ENCODE data around the gene OTUD7B. TPM values are rescaled to one million over a fixed set of nuclear protein-coding genes. Genes with fewer than 3 reads are reported as not detected.

The OTUD7B gene
- total RNA-seq, 3 donors from 2014 or later (not counting 1 experiment from before 2014, with no cell fraction given) = 10.6 to 19.6 (median 12.3) TPM

- TF ChIP-seq CTCF (IDR thresholded peaks at IDR 0.05) = no peak
- Histone ChIP-seq H3K9me3 (ENCODE audit: control insufficient read depth, insufficient read depth, low read length) (no peaks in the 10 kb centered on the region), H3K4me1 (ENCODE audit: control insufficient read depth, insufficient read depth, low read length) (no peaks in the 10 kb centered on the region), H3K4me3 (ENCODE audit: low read length) (no peak overlapping the region), H3K27me3 (ENCODE audit: control insufficient read depth, insufficient read depth, low read length) (no peaks in the 10 kb centered on the region), H3K36me3 (ENCODE audit: control insufficient read depth, insufficient read depth, low read length) (no peaks in the 10 kb centered on the region), H3K27ac (ENCODE audit: low read length) (no peak overlapping the region)
- Mint-ChIP-seq H3K4me1 (no peaks in the 10 kb centered on the region), H3K36me3 (no peaks in the 10 kb centered on the region), H3K9me3 (no peaks in the 10 kb centered on the region), H3K4me3 (no peak overlapping the region), H3K27ac (no peak overlapping the region), H3K27me3 (ENCODE audit: low read depth in 2 of 2) (peaks cover 0 to 9% of the 10 kb centered on the region in 2 donors)
- no peak for ATAC-seq
- no peak for DNase-seq
- intact Hi-C loops (cut with micrococcal nuclease) = no loop called here
These were observed 23.8 kb upstream of the OTUD7B start for GRCh38 chr1:150034336-150034735.

- intact Hi-C loops (cut with micrococcal nuclease) = no loop called here
- no peaks in the 10 kb centered on the region for H3K9me3 ChIP-seq (ENCODE audit: control insufficient read depth, insufficient read depth, low read length)
- Mint-ChIP-seq H3K36me3 (no peaks in the 10 kb centered on the region), H3K4me3 (no peak overlapping the region), H3K9me3 (no peaks in the 10 kb centered on the region), H3K27me3 (ENCODE audit: low read depth in 2 of 2) (peaks cover 15 to 20% of the 10 kb centered on the region in 2 donors), H3K4me1 (no peaks in the 10 kb centered on the region), H3K27ac (no peak overlapping the region)
- ATAC-seq = no peak
- no peak overlapping the region for H3K27ac ChIP-seq (ENCODE audit: low read length)
- TF ChIP-seq CTCF (IDR thresholded peaks at IDR 0.05) = no peak
- no peak for DNase-seq
- WGBS (ENCODE audit: insufficient coverage) = 100% methylated on average over 1 of the region's 1 CpG
- no peaks in the 10 kb centered on the region for H3K4me1 ChIP-seq (ENCODE audit: control insufficient read depth, insufficient read depth, low read length)
- H3K27me3 ChIP-seq (ENCODE audit: control insufficient read depth, insufficient read depth, low read length) = peaks cover 2% of the 10 kb centered on the region
- H3K4me3 ChIP-seq (ENCODE audit: low read length) = no peak overlapping the region
- no peaks in the 10 kb centered on the region for H3K36me3 ChIP-seq (ENCODE audit: control insufficient read depth, insufficient read depth, low read length)
These were observed 17.8 kb upstream of the OTUD7B start for GRCh38 chr1:150028322-150028721.

GRCh38 chr1:150024156-150024555 is 13.6 kb upstream of the OTUD7B start:
- H3K27ac Mint-ChIP-seq = no peak overlapping the region
- ATAC-seq (no peak), DNase-seq (no peak)
- Histone ChIP-seq H3K36me3 (ENCODE audit: control insufficient read depth, insufficient read depth, low read length) (no peaks in the 10 kb centered on the region), H3K27ac (ENCODE audit: low read length) (no peak overlapping the region), H3K4me1 (ENCODE audit: control insufficient read depth, insufficient read depth, low read length) (no peaks in the 10 kb centered on the region), H3K9me3 (ENCODE audit: control insufficient read depth, insufficient read depth, low read length) (no peaks in the 10 kb centered on the region), H3K4me3 (ENCODE audit: low read length) (no peak overlapping the region), H3K27me3 (ENCODE audit: control insufficient read depth, insufficient read depth, low read length) (peaks cover 2% of the 10 kb centered on the region)
- intact Hi-C loops (cut with micrococcal nuclease) = no loop called here
- no peak overlapping the region for H3K4me3 Mint-ChIP-seq
- peaks cover 16 to 22% of the 10 kb centered on the region in 2 donors for H3K27me3 Mint-ChIP-seq (ENCODE audit: low read depth in 2 of 2)
- H3K36me3 Mint-ChIP-seq = no peaks in the 10 kb centered on the region
- no peak for TF ChIP-seq CTCF (IDR thresholded peaks at IDR 0.05)
- H3K9me3 Mint-ChIP-seq = no peaks in the 10 kb centered on the region
- WGBS (ENCODE audit: insufficient coverage) = 98% methylated on average over 2 of the region's 2 CpGs
- H3K4me1 Mint-ChIP-seq = no peaks in the 10 kb centered on the region

GRCh38 chr1:150022357-150022756 is 11.8 kb upstream of the OTUD7B start:
- Histone ChIP-seq H3K4me3 (ENCODE audit: low read length) (no peak overlapping the region), H3K27me3 (ENCODE audit: control insufficient read depth, insufficient read depth, low read length) (peaks cover 2% of the 10 kb centered on the region), H3K36me3 (ENCODE audit: control insufficient read depth, insufficient read depth, low read length) (no peaks in the 10 kb centered on the region), H3K27ac (ENCODE audit: low read length) (no peak overlapping the region), H3K4me1 (ENCODE audit: control insufficient read depth, insufficient read depth, low read length) (no peaks in the 10 kb centered on the region), H3K9me3 (ENCODE audit: control insufficient read depth, insufficient read depth, low read length) (no peaks in the 10 kb centered on the region)
- intact Hi-C loops (cut with micrococcal nuclease) = no loop called here
- Mint-ChIP-seq H3K4me3 (no peak overlapping the region), H3K36me3 (no peaks in the 10 kb centered on the region), H3K4me1 (no peaks in the 10 kb centered on the region), H3K27ac (no peak overlapping the region), H3K27me3 (ENCODE audit: low read depth in 2 of 2) (peaks cover 15 to 22% of the 10 kb centered on the region in 2 donors), H3K9me3 (no peaks in the 10 kb centered on the region)
- ATAC-seq (no peak), DNase-seq (no peak)
- TF ChIP-seq CTCF (IDR thresholded peaks at IDR 0.05) = no peak
- 88% methylated on average over 5 of the region's 6 CpGs for WGBS (ENCODE audit: insufficient coverage)

Measured in natural killer cell (primary cell).